Body of pancreas (tissue), 4 donors: Measurements from ENCODE around the gene MIS12.

Experiments used
- CTCF ChIP-seq, 7 experiments: fragments of 450-650 bp in 4 of 7; fragments of 200-600 bp in 3 of 7; sonication (generic) in 3 of 7; IDR thresholded peaks; one replicate each; pipeline ENCODE4 v1.5.1; 2016 to 2019; ENCODE audit warnings: antibody characterized with exemption in 7 of 7
- POLR2A ChIP-seq, 3 donors: fragments of 450-650 bp; IDR thresholded peaks; one replicate each; pipeline ENCODE4 v1.6.1; 2016; ENCODE audit warnings: antibody characterized with exemption in 3 of 3, mild to moderate bottlenecking in 2 of 3

- TF ChIP-seq POLR2A (IDR thresholded peaks at IDR 0.05) (no peak), CTCF (IDR thresholded peaks at IDR 0.05) (no peak)
Measured at GRCh38 chr17:5488752-5489151, 2.4 kb downstream of the MIS12 start.
